ENCODE measurements around the gene ZBTB38. TPM values are rescaled to one million over a fixed set of nuclear protein-coding genes. Genes with fewer than 3 reads are reported as not detected.

The ZBTB38 gene
- total and polyA plus RNA-seq, 2 of the 13 experiments (the other 11 are each of a cell fraction or from before 2014, with no cell fraction given): 26.8 to 51.7 TPM

- TF ChIP-seq BCLAF1 (IDR thresholded peaks at IDR 0.05): no peak
- no peak for TF ChIP-seq SMARCE1 (IDR thresholded peaks at IDR 0.05; ENCODE audit: borderline replicate concordance)
- peak; percentile 85; the same call in 1 of the 2 replicates for TF ChIP-seq ZNF503 (CRISPR knock-in tag; IDR thresholded peaks at IDR 0.05)
- no peak for TF ChIP-seq RARG (CRISPR knock-in tag; IDR thresholded peaks at IDR 0.05; ENCODE audit: low read depth)
- TF ChIP-seq SOX13 (IDR thresholded peaks at IDR 0.05): peak; percentile 75
- peak in 1 of 2 experiments; percentile 94; a peak in 2 of 4 replicates for TF ChIP-seq SOX13 (CRISPR knock-in tag; conservative IDR thresholded peaks at IDR 0.05 in 1 of 2, IDR thresholded peaks at IDR 0.05 in 1 of 2)
- TF ChIP-seq ZSCAN12 (CRISPR knock-in tag; IDR thresholded peaks at IDR 0.05): 0 out of 2 replicates have a peak, but pooled peaks have one; percentile 38
- peak; percentile 72; the same call in 1 of the 2 replicates for TF ChIP-seq NKX3-1 (CRISPR knock-in tag; IDR thresholded peaks at IDR 0.05)
- TF ChIP-seq RBFOX2 (IDR thresholded peaks at IDR 0.05; ENCODE audit: low read depth, low read length): peak; percentile 76; the same call in 1 of the 2 replicates
- peak; percentile 32; the same call in 1 of the 2 replicates for TF ChIP-seq ZNF333 (CRISPR knock-in tag; IDR thresholded peaks at IDR 0.05; ENCODE audit: borderline replicate concordance)
- TF ChIP-seq REST (IDR thresholded peaks at IDR 0.05; ENCODE audit: borderline replicate concordance in 1 of 2, low read depth in 1 of 2, low read length in 2 of 2): peak in 1 of 2 experiments; percentile 61; a peak in 1 of 4 replicates
- TF ChIP-seq ZNF652 (CRISPR knock-in tag; IDR thresholded peaks at IDR 0.05; ENCODE audit: borderline replicate concordance, low read depth): 0 out of 2 replicates have a peak, but pooled peaks have one; percentile 47
- peak; percentile 90; the same call in 1 of the 2 replicates for TF ChIP-seq RNF219 (CRISPR knock-in tag; IDR thresholded peaks at IDR 0.05)
- TF ChIP-seq SUZ12 (IDR thresholded peaks at IDR 0.05; ENCODE audit: low read depth, low read length): no peak
- TF ChIP-seq ZNF451 (CRISPR knock-in tag; IDR thresholded peaks at IDR 0.05): peak; percentile 71; the same call in 1 of the 2 replicates
These were observed at the start of gene ZBTB38 (continued) for GRCh38 chr3:141368062-141368924.

Measured in HepG2 (cell line).